ENCODE results near the gene RPL27A. TPM values are rescaled to one million over a fixed set of nuclear protein-coding genes. Genes with fewer than 3 reads are reported as not detected.

Gene RPL27A
- total RNA-seq, 1 experiment from 2014 or later, result 560 TPM

GRCh38 chr11:8683115-8683807, 669 bp downstream of the RPL27A start:
- TSS peak; percentile 34 for BruUV-seq (replicated peaks)
- Histone ChIP-seq H3K4me1 (replicated peaks; ENCODE audit: insufficient read depth) (peaks cover 39% of the 10 kb centered on the region), H4K20me1 (ENCODE audit: insufficient read depth) (peaks cover 15% of the 10 kb centered on the region), H3K27ac (peak overlapping the region; percentile 89), H3K9me3 (ENCODE audit: insufficient read depth, low read depth) (no peaks in the 10 kb centered on the region), H3F3A (ENCODE audit: insufficient read depth, low read depth) (peaks cover 46% of the 10 kb centered on the region), H3K27me3 (ENCODE audit: insufficient read depth, low read depth) (no peaks in the 10 kb centered on the region), H2AFZ (no peak overlapping the region), H3K36me3 (ENCODE audit: low read depth) (peaks cover 41% of the 10 kb centered on the region), H3K4me2 (peak overlapping the region; percentile 98), H3K4me3 (peak overlapping the region; percentile 99), H3K79me2 (ENCODE audit: low read depth) (peaks cover 47% of the 10 kb centered on the region), H3K9me2 (ENCODE audit: insufficient read depth) (no peaks in the 10 kb centered on the region)
- ChIA-PET CTCF (no interaction called here), POLR2A (ENCODE audit: unreplicated experiment) (no interaction called here)
- intact Hi-C loops (cut with micrococcal nuclease; ENCODE audit: unreplicated experiment), result no loop called here
- TF ChIP-seq CTCF (conservative IDR thresholded peaks at IDR 0.05) (no peak), EZH2 (IDR thresholded peaks at IDR 0.05; ENCODE audit: low read depth) (no peak)
- DNase-seq, result no peak

- ChIA-PET POLR2A (ENCODE audit: unreplicated experiment) (no interaction called here), CTCF (no interaction called here)
- H3K9me3 ChIP-seq (ENCODE audit: insufficient read depth, low read depth), result no peaks in the 10 kb centered on the region
- no TSS peak for BruUV-seq (replicated peaks)
- no peaks in the 10 kb centered on the region for H3K9me2 ChIP-seq (ENCODE audit: insufficient read depth)
- H3K4me3 ChIP-seq, result peak overlapping the region; percentile 99; the same call in 1 of the 2 replicates
- H3K36me3 ChIP-seq (ENCODE audit: low read depth), result peaks cover 41% of the 10 kb centered on the region
- peaks cover 51% of the 10 kb centered on the region for H3K79me2 ChIP-seq (ENCODE audit: low read depth)
- TF ChIP-seq EZH2 (IDR thresholded peaks at IDR 0.05; ENCODE audit: low read depth) (no peak), CTCF (conservative IDR thresholded peaks at IDR 0.05) (no peak)
- no peak overlapping the region for H2AFZ ChIP-seq
- peak overlapping the region; percentile 89 for H3K27ac ChIP-seq
- H3K4me2 ChIP-seq, result peak overlapping the region; percentile 98
- no peaks in the 10 kb centered on the region for H3K27me3 ChIP-seq (ENCODE audit: insufficient read depth, low read depth)
- no peak for DNase-seq
- H3F3A ChIP-seq (ENCODE audit: insufficient read depth, low read depth), result peaks cover 50% of the 10 kb centered on the region
- intact Hi-C loops (cut with micrococcal nuclease; ENCODE audit: unreplicated experiment), result no loop called here
- peaks cover 15% of the 10 kb centered on the region for H4K20me1 ChIP-seq (ENCODE audit: insufficient read depth)
- peaks cover 43% of the 10 kb centered on the region for H3K4me1 ChIP-seq (replicated peaks; ENCODE audit: insufficient read depth)
Measured at GRCh38 chr11:8684600-8685290, 2.2 kb downstream of the RPL27A start.

- Histone ChIP-seq H2AFZ (no peak overlapping the region), H3K79me2 (ENCODE audit: low read depth) (peaks cover 56% of the 10 kb centered on the region), H3K27me3 (ENCODE audit: insufficient read depth, low read depth) (no peaks in the 10 kb centered on the region), H3F3A (ENCODE audit: insufficient read depth, low read depth) (peaks cover 50% of the 10 kb centered on the region), H3K4me2 (peak overlapping the region; percentile 98), H3K36me3 (ENCODE audit: low read depth) (peaks cover 41% of the 10 kb centered on the region), H3K27ac (peak overlapping the region; percentile 89), H3K4me3 (peak overlapping the region; percentile 99; the same call in 1 of the 2 replicates), H3K4me1 (replicated peaks; ENCODE audit: insufficient read depth) (peaks cover 45% of the 10 kb centered on the region), H4K20me1 (ENCODE audit: insufficient read depth) (peaks cover 15% of the 10 kb centered on the region), H3K9me2 (ENCODE audit: insufficient read depth) (no peaks in the 10 kb centered on the region), H3K9me3 (ENCODE audit: insufficient read depth, low read depth) (no peaks in the 10 kb centered on the region)
- ChIA-PET CTCF (no interaction called here), POLR2A (ENCODE audit: unreplicated experiment) (no interaction called here)
- DNase-seq, result no peak
- BruUV-seq (replicated peaks), result no TSS peak
- intact Hi-C loops (cut with micrococcal nuclease; ENCODE audit: unreplicated experiment), result no loop called here
- TF ChIP-seq EZH2 (IDR thresholded peaks at IDR 0.05; ENCODE audit: low read depth) (no peak), CTCF (conservative IDR thresholded peaks at IDR 0.05) (no peak)
Measured at GRCh38 chr11:8685306-8685705, 2.7 kb downstream of the RPL27A start.
